IMR-90 (cell line): ENCODE data around the gene TIGD4. TPM values are rescaled to one million over a fixed set of nuclear protein-coding genes. Genes with fewer than 3 reads are reported as not detected.

ENCODE experiments used
- polyA plus RNA-seq, 3 experiments: library from polyadenylated mRNA; depleted of rRNA; stranded (reverse); fragments of >200 nt; gene quantifications; 2 replicates each; pipeline ENCODE4 v1.2.3, GENCODE V29; 2012; ENCODE audit warnings: low replicate concordance in 1 of 3
- total RNA-seq: library from RNA; depleted of rRNA; stranded (reverse); fragments of >200 nt; gene quantifications from 2 replicates; pipeline ENCODE4 v1.2.3, GENCODE V29; 2012; rRNA removed

The TIGD4 gene
- total and polyA plus RNA-seq, 2 of the 4 experiments (the other 2 are of a cell fraction), result 0.03 TPM; not detected in 1

Other genes with a start within 250 kb of the TIGD4 start
- gene FBXW7, start 243.6 kb downstream of the TIGD4 start, total RNA-seq, result 27.4 and 64.7 TPM in 2 replicates
- gene FBXW7, start 243.6 kb downstream of the TIGD4 start, polyA plus RNA-seq (2012; rRNA removed), result 7.1 and 7.2 TPM in 2 replicates
- 0.18 and 0.28 TPM in 2 replicates for gene TMEM154, start 99.7 kb downstream of the TIGD4 start, total RNA-seq
- gene TMEM154, start 99.7 kb downstream of the TIGD4 start, polyA plus RNA-seq (2012; rRNA removed), result 0.12 and 0.20 TPM in 2 replicates
- gene ARFIP1, start 224 bp upstream of the TIGD4 start, total RNA-seq, result 30.5 and 37.5 TPM in 2 replicates
- 12.7 and 13.8 TPM in 2 replicates for gene ARFIP1, start 224 bp upstream of the TIGD4 start, polyA plus RNA-seq (2012; rRNA removed)
- gene FHDC1, start 156.6 kb upstream of the TIGD4 start, total RNA-seq, result under 0.01 TPM in 2 replicates
- gene FHDC1, start 156.6 kb upstream of the TIGD4 start, polyA plus RNA-seq (2012; rRNA removed), result 0.09 and 0.10 TPM in 2 replicates